Measurements from ENCODE around the gene DISC1.

DNA sequence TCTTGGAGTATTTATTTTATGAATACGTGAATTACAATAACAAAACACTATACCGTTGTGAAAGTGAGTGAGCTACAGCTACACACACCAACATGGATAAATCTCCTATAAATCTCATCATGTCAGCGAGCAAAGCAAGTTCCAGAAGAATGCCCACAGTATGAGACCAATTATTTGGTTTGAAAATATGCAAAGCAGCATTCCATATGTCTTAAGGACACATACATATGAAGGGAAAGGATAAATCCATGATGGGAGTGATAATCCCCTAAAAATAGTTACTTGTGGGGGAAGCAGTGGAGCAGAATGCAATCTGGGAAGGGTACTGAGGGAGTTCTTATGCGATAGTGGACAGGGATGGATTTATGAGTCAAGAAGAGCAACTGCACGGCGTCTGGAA, 261.3 kb downstream of the DISC1 start:
- TF ChIP-seq POLR2A (IDR thresholded peaks at IDR 0.05; ENCODE audit: low read depth, low read length) (no peak), POLR2AphosphoS5 (IDR thresholded peaks at IDR 0.05; ENCODE audit: low read depth, low read length) (no peak), TAF1 (IDR thresholded peaks at IDR 0.05; ENCODE audit: borderline replicate concordance, low read depth, low read length) (no peak)

Data from GM12892 (cell line).